NB4 (cell line): Measurements from ENCODE around the gene ST6GALNAC2.

ENCODE experiments used
- CTCF ChIP-seq: IDR thresholded peaks from one replicate; pipeline ENCODE4 v1.5.1; 2012; ENCODE audit warnings: low read depth, low read length
- POLR2A ChIP-seq: IDR thresholded peaks from 2 replicates; pipeline ENCODE4 v1.6.1; 2011; ENCODE audit warnings: mild to moderate bottlenecking; ENCODE audit not compliant: insufficient read length; ENCODE audit errors: extremely low read depth

- no peak for TF ChIP-seq CTCF
- TF ChIP-seq POLR2A = no peak
Measured at GRCh38 chr17:76612977-76613851, 27.6 kb upstream of the ST6GALNAC2 start.
